Stimulated activated naive CD4-positive, alpha-beta T cell treated with Interleukin-2 at 50 U/mL for 16 hours (primary cell): ENCODE results near the gene CSF2RB.
"Not testable (repeated sequence)": the region's sequence is repeated elsewhere in the genome, so short reads cannot be mapped to it uniquely, and the experiment has no call there.

Source experiments
- DNase-seq: peaks from one replicate; lab custom pipeline; 2025; lab: John Stamatoyannopoulos, UW

The CSF2RB gene

DNA sequence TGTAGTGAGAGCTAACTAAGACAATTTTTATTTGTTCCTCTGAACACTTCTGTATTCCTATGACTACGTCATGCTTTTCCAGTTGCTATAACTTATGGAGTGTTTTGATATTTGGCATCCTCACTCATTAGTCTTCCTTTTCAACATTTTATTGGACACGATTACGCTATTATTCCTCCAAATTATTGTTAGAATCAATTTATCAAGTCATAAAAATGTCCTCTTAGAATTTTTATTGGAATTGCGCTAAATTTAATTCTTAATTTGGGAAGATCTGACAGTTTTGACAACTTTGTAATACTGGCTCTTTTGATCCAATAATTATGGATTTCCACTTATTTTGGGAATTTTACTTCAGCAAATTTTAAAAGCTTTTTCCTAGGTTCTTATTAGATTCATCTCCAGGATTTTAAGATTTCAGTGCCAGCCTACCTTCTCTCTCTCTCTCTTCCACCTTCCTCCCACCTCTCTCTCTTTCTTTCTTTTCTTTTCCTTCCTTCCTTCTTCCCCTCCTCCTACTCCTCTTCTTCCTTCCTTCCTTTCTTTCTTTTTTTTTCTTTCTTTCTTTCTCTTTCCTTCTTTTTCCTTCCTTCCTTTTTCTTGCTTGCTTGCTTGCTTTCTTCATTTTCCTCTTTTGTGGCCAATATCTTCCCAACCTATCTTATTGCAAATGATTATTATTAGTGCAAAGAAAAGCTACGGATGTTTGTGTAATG, 55.0 kb downstream of the CSF2RB start:
- DNase-seq = no peak

DNA sequence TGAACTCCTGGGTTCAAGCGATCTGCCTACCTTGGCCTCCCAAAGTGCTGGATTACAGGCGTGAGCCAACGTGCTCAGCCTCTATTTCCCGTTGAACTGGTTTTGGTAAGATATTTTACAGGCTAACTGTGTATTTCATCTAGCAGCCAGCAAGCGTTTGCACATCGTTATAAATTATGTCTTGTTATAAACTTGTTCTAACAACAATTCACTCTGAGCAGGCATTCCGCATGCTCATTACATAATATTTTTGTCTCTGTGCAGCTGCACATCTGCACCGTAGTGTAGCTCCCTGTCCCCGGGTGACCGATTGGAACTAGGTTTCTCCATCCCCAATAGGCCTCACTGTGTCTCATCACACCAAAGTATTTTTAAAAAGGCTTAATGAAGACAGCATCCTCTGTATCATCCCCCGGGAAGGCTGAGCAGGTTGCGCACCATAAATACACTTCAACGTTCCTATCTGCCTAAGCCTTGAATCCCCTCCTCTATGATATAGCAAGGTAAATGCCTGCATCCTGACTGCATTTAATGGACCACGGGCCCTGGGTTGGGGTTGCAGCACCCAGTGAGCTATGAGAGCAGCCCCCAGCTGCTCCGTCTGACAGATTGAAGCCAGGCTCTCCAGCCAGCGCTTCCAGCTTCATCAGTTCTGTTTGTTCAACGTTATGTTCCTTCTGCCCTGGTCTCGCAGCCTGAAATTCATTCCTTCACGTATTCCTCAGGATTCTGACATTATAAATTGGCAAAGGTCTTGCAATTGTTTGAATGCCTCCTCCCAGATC, 58.1 kb downstream of the CSF2RB start:
- DNase-seq = no peak

DNA sequence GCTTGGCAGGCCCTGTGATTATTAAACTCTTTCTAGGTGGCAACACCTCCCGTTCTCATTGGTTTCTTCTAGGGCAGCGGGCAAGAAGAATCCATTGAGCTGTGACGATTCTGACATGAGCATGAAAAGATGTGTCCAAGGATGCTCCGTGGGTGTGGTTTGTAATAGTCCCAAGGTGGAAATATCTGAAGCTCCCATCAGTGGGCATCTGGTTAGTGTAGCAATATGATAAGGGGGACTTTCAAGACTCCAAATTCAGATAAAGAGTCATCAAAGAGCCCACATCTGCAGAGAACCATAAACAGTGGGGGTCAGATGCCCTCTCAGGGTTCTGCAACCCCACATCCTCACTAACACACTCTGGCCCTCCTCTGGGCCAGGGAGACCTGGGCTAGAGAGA, 63.2 kb downstream of the CSF2RB start:
- no peak for DNase-seq

DNA sequence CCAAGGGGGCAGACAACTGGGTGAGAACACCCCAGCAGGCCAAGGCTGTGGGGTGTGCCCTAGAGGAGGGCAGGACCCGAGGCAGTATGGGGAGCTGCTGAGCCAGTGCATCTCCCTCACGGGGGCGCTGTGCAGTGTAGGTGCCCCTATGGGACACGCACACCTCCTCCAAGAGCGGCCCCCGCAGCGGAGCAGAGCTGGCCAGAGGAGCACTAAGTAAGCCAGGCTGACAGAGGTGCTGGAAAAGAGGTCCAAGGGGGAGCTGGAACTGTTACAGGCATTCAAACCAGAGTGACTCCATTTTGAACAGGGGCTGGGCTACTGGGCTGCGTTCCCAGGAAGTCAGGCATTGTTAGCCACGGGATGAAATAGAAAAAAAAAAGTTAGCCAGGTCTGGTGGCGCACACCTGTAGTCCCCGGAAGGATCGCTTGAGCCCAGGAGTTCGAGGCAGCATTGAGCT, 64.0 kb downstream of the CSF2RB start:
- peak; percentile 73 for DNase-seq

DNA sequence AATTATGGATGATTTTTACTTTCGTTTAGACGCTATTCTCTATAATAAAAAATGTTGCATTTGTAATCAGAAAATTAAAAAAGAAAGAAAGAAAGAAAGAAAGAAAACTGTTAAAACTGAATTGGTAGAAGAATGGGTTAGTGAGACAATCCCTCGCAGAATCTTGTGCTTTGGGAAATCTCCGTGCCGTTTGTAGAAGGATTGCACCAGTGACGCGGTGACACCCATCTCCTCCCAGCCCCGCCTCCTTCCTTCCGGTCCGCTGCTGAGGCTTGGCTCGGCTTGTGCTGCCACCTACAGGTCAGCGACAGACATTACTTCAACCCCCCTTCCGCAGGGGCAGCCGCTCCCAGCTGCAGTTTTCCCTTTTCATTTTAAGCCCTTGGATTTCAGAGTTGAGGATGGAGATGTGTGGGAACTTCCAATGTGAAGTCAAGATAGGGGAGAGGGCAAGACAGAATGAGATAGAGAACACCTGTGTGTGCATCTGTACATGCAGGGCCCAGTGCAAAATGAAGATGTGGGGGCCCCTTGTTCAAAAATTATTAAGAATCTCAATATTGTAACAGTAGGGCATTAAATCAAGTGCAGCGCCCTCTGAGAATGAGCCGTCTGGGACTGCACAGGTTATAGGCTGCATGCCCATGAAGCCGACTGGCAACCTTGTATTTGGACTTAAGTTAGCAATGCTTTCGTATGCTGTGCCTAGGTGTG, 64.7 kb downstream of the CSF2RB start:
- DNase-seq = peak; percentile 89

DNA sequence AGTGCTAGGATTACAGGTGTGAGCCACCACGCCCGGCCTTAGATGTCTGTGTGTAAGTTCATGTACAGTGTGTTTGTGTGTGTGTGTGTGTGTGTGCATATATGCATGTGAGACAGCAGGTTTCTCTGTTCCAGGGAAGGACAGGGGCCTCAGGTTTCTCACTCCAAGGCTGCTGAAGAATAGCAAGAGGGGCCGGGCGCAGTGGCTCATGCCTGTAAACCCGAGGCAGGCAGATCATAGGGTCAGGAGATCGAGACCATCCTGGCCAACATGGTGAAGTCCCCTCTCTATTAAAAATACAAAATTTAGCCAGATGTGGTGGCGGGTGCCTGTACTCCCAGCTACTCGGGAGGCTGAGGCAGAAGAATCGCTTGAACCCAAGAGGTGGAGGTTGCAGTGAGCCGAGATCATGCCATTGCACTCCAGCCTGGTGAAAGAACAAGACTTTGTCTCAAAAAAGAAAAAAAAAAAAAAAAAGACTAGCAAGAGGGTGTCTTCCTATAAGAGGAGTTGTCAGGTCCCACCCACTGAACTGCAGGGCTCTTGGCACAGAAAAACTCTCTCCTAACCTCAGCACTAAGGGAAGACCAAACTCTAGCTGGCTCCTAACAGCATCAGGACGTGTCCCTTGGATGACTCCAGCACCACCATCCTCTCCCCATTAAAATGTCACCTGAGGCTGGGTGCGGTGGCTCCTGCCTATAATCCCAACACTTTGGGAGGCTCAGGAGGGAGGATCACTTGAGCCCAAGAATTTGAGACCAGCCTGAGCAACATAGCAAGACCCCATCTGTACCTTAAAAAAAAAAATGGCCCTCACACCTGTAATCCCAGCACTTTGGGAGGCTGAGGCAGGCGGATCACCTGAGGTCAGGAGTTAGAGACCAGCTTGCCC, 65.8 kb downstream of the CSF2RB start:
- no peak for DNase-seq

DNA sequence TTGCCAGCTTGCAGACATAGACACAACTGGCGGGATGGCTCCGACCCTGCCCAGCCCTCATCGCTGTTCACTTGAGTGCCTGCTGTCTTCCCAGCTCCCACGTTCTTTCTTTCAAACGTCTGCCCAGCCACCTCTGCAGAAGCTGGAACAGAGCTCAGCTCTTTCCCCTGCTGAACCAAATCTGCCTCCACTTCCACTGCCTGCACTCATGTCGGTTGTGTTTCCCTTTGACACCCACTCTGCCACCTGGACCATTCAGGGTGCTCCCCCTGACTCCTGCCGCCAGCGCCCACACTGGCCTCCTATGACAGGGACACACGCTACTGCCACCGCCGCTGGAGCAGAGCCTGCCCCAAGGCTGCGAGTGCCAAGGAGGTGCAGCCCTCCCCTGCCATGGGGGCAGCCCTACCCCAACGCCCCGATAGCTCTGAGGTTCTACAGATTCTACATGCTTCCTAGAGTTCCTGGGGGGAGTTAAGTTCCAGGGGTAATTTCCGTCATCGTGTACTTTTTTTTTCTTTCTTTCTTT, 67.9 kb downstream of the CSF2RB start:
- no peak for DNase-seq

DNA sequence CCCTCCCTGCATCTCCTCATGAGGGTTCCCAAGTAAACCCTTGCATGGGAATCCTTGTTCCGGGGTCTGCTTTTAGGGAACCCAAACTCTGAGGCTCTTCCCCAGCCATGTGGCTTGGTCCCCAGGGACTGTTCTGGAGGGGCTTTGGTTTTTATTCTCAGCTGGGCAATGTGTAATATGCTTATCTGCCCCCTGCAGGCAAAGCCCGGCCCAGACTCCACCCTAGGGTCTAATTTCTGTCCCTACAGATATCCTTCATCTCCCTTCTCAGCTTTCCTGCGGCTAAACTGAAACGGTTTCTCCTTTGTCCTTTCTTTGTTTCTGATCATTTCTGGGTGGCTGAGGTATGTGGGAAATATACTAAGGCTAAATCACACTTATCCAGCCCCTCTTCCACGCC, 68.7 kb downstream of the CSF2RB start:
- no peak for DNase-seq

DNA sequence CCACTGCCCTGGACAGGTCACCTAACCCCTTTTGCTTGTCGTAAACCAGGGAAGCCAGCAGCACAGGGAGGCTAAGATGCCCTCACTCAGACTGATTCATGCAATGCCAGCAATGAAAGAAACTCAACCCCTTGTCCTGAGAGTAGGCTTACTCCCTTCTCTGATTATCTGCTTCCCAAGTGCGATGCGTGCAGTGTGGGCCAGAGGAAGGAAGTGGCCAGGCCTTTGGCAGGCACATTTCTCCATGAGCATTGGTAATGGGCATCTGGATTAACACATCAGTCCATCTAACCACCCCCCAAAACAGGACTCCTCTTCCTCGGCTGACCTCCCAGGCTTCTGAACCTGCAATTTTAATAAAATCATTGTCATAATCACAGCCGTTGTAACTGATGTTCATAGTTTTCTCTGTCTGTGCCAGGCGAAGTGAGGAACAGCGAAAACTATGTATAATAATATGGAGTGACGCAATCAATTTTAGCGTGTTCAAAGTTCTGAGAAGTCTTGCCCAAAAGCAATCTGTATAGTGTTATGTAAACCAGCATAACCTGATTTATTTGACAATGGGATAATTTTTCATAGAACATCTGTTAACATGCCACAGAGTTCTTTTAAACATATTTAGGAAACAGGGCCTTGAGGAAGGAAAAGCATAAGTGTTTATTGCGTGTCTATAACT, 71.9 kb downstream of the CSF2RB start:
- DNase-seq = no peak

DNA sequence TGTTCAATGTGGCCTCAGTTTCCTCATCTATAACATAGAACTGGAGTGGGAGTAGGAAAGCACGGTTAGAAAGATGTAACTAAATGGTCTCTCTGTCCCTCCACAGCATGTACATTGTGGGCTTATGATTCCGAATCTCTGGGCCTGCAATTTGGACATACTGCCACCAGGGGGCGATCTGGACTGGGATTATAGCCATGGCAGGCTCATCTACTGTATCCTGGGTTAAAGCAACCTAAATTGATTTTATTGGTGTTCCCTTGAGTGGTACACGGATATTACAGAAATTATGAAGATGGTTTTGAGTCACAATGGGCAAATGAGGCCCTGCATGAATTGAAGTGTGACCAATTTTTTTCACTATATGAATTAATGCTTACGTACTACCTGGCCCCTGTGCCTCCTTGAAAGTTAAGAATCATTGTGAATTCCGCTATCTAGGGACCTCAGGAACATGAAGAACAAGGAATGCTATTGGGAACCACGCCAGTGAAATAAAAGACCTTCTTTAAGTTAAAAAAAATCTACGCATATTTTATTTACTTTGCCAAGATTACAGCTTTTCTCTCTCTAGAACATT, 72.9 kb downstream of the CSF2RB start:
- DNase-seq = no peak

DNA sequence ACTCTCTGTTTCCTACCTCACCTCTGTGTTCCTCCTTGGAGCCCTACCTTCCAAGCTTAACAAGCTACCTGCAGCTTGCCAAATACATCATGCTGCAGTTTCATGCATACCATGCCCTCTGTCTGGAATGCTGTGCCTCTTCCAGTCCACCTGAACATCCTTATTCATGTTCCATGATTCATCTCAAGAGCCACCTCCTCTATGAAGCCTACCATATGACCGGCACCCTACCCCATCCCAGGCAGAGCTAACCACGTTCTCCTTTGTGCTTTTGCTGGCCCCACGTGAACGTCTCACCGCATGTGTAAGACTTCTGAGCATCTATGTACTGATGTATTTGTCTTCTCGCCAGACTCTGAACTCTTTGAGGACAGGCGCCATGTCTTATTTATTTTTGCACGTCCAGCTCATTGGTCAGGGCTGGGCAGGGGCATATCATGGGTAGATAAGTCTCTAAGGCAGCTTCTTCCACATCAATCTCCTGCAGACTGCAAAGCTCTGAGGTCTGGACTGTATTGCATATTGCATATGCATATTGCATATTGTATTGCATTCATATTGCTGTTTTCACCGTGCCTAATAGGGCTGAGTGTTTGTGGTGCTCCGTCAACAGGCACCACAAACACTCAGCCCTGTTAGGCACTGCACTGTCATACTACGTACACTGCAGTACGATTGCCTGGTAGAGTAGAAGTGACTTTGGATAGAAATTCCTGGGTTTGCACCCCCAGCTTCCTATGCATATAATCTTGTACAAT, 74.8 kb downstream of the CSF2RB start:
- no peak for DNase-seq

DNA sequence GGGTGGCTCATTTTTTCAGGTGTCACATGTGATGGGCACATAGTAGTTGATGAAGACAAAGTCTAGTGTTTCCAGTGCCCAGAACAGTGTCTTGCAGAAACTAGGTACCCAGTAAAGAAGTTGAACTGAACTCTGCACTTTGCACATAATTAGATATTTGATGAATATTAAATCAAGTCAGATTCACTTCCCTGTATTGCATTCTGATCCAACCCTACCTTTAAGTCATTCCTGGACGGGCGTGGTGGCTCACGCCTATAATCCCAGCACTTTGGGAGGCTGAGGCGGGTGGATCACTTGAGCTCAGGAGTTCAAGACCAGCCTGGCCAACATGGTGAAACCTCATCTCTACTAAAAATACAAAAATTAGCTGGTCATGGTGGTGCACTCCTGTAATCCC, 75.6 kb downstream of the CSF2RB start:
- DNase-seq = not testable (repeated sequence)
